ENCODE measurements around the gene THAP7. TPM values are rescaled to one million over a fixed set of nuclear protein-coding genes. Genes with fewer than 3 reads are reported as not detected.

The THAP7 gene
- total and polyA plus RNA-seq, 2 experiments from 2014 or later: 49.7 to 61.1 TPM

GRCh38 chr22:20977019-20977418 is 24.9 kb downstream of the THAP7 start:
- no peak for DNase-seq (ENCODE audit: low read depth in 1 of 2, low spot score in 1 of 2)
- no peaks in the 10 kb centered on the region for H3K36me3 ChIP-seq
- H3K27ac ChIP-seq: no peak overlapping the region
- H3K9me3 ChIP-seq (ENCODE audit: low read depth): no peaks in the 10 kb centered on the region
- no peak overlapping the region for H3K4me3 ChIP-seq
- H3K4me1 ChIP-seq (ENCODE audit: low read depth): peaks cover 4% of the 10 kb centered on the region
- H3K27me3 ChIP-seq: peaks cover 3% of the 10 kb centered on the region
- TF ChIP-seq CTCF (IDR thresholded peaks at IDR 0.05; ENCODE audit: low read depth, low read length): no peak

GRCh38 chr22:20976291-20976877 is 25.5 kb downstream of the THAP7 start:
- no peaks in the 10 kb centered on the region for H3K9me3 ChIP-seq (ENCODE audit: low read depth)
- H3K4me3 ChIP-seq: no peak overlapping the region
- peaks cover 3% of the 10 kb centered on the region for H3K27me3 ChIP-seq
- no peaks in the 10 kb centered on the region for H3K36me3 ChIP-seq
- H3K27ac ChIP-seq: no peak overlapping the region
- peaks cover 2% of the 10 kb centered on the region for H3K4me1 ChIP-seq (ENCODE audit: low read depth)
- DNase-seq (ENCODE audit: low read depth in 1 of 2, low spot score in 1 of 2): no peak
- no peak for TF ChIP-seq CTCF (IDR thresholded peaks at IDR 0.05; ENCODE audit: low read depth, low read length)

- no peak for TF ChIP-seq CTCF (IDR thresholded peaks at IDR 0.05; ENCODE audit: low read depth, low read length)
- H3K4me1 ChIP-seq (ENCODE audit: low read depth): no peaks in the 10 kb centered on the region
- DNase-seq (ENCODE audit: low read depth in 1 of 2, low spot score in 1 of 2): no peak
- no peak overlapping the region for H3K27ac ChIP-seq
- no peak overlapping the region for H3K4me3 ChIP-seq
- H3K27me3 ChIP-seq: peaks cover 3% of the 10 kb centered on the region
- H3K9me3 ChIP-seq (ENCODE audit: low read depth): no peaks in the 10 kb centered on the region
- H3K36me3 ChIP-seq: no peaks in the 10 kb centered on the region
Measured at GRCh38 chr22:20975541-20976290, 26.2 kb downstream of the THAP7 start.

- H3K27me3 ChIP-seq: peaks cover 3% of the 10 kb centered on the region
- no peak for TF ChIP-seq CTCF (IDR thresholded peaks at IDR 0.05; ENCODE audit: low read depth, low read length)
- H3K4me3 ChIP-seq: no peak overlapping the region
- no peaks in the 10 kb centered on the region for H3K4me1 ChIP-seq (ENCODE audit: low read depth)
- no peaks in the 10 kb centered on the region for H3K36me3 ChIP-seq
- H3K27ac ChIP-seq: no peak overlapping the region
- no peak for DNase-seq (ENCODE audit: low read depth in 1 of 2, low spot score in 1 of 2)
- no peaks in the 10 kb centered on the region for H3K9me3 ChIP-seq (ENCODE audit: low read depth)
Measured at GRCh38 chr22:20974336-20974955, 27.5 kb downstream of the THAP7 start.

DNA sequence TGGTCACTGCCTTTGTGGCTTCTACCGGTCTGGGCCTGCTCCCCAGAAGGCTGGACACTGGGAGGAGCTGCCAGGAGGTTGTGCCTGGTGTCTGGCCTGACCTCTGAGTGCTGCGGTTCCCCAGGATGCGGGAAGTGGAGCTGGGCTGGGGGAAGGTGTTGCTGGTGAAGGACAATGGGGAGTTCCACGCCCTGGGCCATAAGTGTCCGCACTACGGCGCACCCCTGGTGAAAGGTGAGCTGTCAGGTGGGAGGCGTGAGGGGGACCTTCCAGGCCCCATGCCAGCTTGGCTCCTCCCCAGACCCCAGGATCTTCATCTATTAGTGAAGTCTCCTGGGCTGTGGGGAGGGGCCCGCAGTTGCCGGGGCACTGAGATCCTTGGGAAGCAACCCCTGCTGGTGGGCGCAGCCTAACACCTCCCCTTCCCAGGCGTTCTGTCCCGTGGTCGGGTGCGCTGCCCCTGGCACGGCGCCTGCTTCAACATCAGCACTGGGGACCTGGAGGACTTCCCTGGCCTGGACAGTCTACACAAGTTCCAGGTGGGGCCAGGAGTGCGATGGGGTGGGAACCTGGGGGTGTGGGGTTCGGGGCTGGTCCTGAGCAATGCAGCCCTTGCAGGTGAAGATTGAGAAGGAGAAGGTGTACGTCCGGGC is 28.2 kb downstream of the THAP7 start:
- Histone ChIP-seq H3K9me3 (ENCODE audit: low read depth) (no peaks in the 10 kb centered on the region), H3K27ac (no peak overlapping the region), H3K4me3 (no peak overlapping the region), H3K4me1 (ENCODE audit: low read depth) (no peaks in the 10 kb centered on the region), H3K27me3 (peaks cover 3% of the 10 kb centered on the region), H3K36me3 (no peaks in the 10 kb centered on the region)
- no peak for DNase-seq (ENCODE audit: low read depth in 1 of 2, low spot score in 1 of 2)
- TF ChIP-seq CTCF (IDR thresholded peaks at IDR 0.05; ENCODE audit: low read depth, low read length): no peak
